ENCODE results near the gene PSAP. TPM values are rescaled to one million over a fixed set of nuclear protein-coding genes. Genes with fewer than 3 reads are reported as not detected.

PSAP gene
- total RNA-seq, 2 experiments from 2014 or later, result 111 to 118 TPM

GRCh38 chr10:71847418-71847817, 3.6 kb downstream of the PSAP start:
- Mint-ChIP-seq H3K27ac (no peak overlapping the region), H3K27me3 (no peaks in the 10 kb centered on the region), H3K36me3 (peaks cover 7% of the 10 kb centered on the region), H3K4me1 (peaks cover 47% of the 10 kb centered on the region), H3K4me3 (no peak overlapping the region), H3K9me3 (ENCODE audit: low read depth) (no peaks in the 10 kb centered on the region)
- CTCF ChIA-PET, result no interaction called here
- no peak for DNase-seq
- no peak for ATAC-seq

DNA sequence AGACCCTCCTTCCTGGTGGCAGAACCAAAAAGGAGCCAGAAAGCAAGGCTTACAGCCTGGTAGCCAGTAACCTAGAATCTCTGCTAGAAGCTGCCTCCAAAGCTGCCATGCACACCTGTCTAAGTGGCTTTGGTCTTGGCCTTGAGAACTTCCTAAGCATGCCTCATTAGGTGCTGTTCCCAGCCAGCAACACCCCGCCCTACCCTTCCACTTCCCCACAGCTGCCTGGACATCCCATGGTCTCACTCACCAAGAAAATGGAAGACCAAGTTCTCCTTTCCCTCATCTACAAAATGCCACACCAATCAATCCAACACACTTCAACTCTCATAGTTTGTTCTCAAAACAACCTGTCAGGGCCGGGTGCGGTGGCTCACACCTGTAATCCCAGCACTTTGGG, 4.2 kb downstream of the PSAP start:
- H3K27ac Mint-ChIP-seq, result no peak overlapping the region
- DNase-seq, result no peak
- CTCF ChIA-PET, result no interaction called here
- no peaks in the 10 kb centered on the region for H3K27me3 Mint-ChIP-seq
- H3K9me3 Mint-ChIP-seq (ENCODE audit: low read depth), result no peaks in the 10 kb centered on the region
- peaks cover 47% of the 10 kb centered on the region for H3K4me1 Mint-ChIP-seq
- no peak for ATAC-seq
- H3K4me3 Mint-ChIP-seq, result no peak overlapping the region
- H3K36me3 Mint-ChIP-seq, result peaks cover 7% of the 10 kb centered on the region

DNA sequence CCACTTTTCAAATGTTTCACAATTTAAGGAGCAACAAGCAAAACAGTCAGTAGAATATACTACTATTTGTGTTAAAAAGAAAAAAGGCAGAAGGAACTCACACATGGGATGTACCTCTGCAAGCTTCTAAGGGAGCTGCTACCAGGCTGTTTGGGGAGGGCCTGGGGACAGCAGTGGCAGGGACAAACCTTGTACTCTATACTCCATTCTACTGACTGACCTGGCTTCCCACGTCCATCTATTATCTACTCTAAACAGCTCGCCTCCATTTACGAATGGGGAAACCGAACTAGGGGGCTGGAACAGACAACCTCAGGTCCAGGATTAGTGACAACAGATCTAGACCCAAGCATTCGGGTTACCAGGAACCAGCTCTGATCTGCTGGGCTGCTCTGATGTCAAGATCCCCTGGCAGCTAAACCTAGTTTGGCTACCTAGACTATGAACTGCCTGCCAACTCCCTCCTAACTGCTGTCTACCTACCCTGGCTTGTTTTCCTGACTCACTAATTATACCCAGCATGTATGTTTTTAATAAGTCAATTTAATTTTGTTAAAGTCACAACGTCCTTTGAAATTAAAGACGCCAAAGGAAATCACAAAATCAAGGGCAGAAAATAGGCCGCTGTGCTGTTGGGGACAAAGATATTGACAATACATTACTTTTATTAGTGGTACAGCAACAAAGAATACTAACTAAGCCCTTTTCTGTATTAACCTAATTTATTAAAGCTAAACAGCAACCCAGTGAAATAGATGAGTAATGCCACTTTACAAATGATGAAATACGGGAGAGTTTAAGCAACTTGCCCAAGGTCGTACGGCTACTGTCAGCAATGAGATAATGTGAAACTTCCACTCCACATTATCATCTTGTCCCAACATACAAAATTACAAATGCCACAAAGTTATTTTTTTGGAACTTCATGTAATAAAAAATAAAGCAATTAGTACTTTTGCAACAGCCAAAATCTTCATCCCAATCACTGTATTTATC, 5.3 kb downstream of the PSAP start:
- CTCF ChIA-PET, result interaction anchor here (3.1 kb wide), 1 partner anchor 50 kb away, joined by 14 read pairs; no protein-coding TSS in a partner anchor
- Mint-ChIP-seq H3K4me1 (peaks cover 40% of the 10 kb centered on the region), H3K36me3 (peaks cover 5% of the 10 kb centered on the region), H3K9me3 (ENCODE audit: low read depth) (no peaks in the 10 kb centered on the region), H3K4me3 (no peak overlapping the region), H3K27ac (no peak overlapping the region), H3K27me3 (no peaks in the 10 kb centered on the region)
- no peak for ATAC-seq
- DNase-seq, result no peak

DNA sequence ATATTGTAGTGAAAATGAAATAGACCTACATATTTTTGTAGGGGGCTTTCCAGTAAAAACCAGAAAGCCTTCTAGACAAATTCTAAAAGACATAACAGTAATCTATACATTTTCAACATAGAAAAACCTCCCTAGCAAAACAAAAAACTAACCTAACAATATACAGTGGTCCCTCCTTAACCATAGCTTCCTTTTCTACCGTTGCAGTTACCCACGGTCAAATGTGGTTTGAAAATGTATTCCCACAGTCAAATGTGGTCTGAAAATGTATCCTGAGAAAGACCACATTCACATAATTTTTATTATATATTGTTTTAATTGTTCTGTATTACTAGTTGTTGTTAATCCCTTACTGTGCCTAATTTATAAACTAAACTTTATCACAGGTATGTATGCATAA, 6.4 kb downstream of the PSAP start:
- CTCF ChIA-PET, result interaction anchor here (1.0 to 3.1 kb wide), 2 partner anchors 14 to 51 kb away, joined by 3 to 14 read pairs; no protein-coding TSS in a partner anchor
- Mint-ChIP-seq H3K4me1 (peaks cover 32% of the 10 kb centered on the region), H3K27ac (no peak overlapping the region), H3K27me3 (no peaks in the 10 kb centered on the region), H3K9me3 (ENCODE audit: low read depth) (no peaks in the 10 kb centered on the region), H3K36me3 (peaks cover 5% of the 10 kb centered on the region), H3K4me3 (no peak overlapping the region)
- no peak for DNase-seq
- ATAC-seq, result no peak

DNA sequence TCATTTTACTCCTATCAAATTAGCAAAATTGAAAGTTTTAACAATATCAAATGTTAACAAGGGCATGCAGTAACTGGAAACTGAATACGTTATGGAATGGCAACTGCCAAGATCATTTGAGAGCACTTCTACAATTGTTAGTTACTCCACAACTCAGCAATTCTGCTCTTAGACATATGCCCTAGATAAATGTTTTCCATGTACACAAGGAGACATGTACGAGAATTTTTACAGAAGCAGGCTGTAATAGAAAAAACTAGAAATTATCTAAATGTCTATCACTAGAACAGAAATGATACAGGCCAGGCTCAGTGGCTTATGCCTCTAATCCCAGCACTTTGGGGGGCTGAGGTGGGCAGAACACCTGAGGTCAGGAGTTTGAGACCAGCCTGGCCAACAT, 7.0 kb downstream of the PSAP start:
- H3K4me1 Mint-ChIP-seq, result peaks cover 28% of the 10 kb centered on the region
- CTCF ChIA-PET, result interaction anchor here (1.0 to 3.1 kb wide), 2 partner anchors 13 to 52 kb away, joined by 3 to 14 read pairs; no protein-coding TSS in a partner anchor
- DNase-seq, result no peak

GRCh38 chr10:71842856-71843686, 8.0 kb downstream of the PSAP start:
- Mint-ChIP-seq H3K36me3 (peaks cover 5% of the 10 kb centered on the region), H3K27me3 (no peaks in the 10 kb centered on the region), H3K27ac (no peak overlapping the region), H3K4me1 (peaks cover 27% of the 10 kb centered on the region), H3K9me3 (ENCODE audit: low read depth) (no peaks in the 10 kb centered on the region), H3K4me3 (no peak overlapping the region)
- no peak for DNase-seq
- CTCF ChIA-PET, result interaction anchor here (0.5 to 3.1 kb wide), 4 partner anchors 7 to 205 kb away, joined by 3 to 14 read pairs (median 4); partner anchors contain the start of gene PSAP
- ATAC-seq, result no peak

More for the DNA sequence above, 7.0 kb downstream of the PSAP start:
- no peak for ATAC-seq
- Mint-ChIP-seq H3K36me3 (peaks cover 5% of the 10 kb centered on the region), H3K27ac (no peak overlapping the region), H3K27me3 (no peaks in the 10 kb centered on the region), H3K4me3 (no peak overlapping the region), H3K9me3 (ENCODE audit: low read depth) (no peaks in the 10 kb centered on the region)

- Mint-ChIP-seq H3K4me1 (peaks cover 28% of the 10 kb centered on the region), H3K36me3 (peaks cover 5% of the 10 kb centered on the region), H3K9me3 (ENCODE audit: low read depth) (no peaks in the 10 kb centered on the region), H3K4me3 (no peak overlapping the region), H3K27me3 (no peaks in the 10 kb centered on the region), H3K27ac (no peak overlapping the region)
- CTCF ChIA-PET, result interaction anchor here (0.5 to 2.0 kb wide), 3 partner anchors 8 to 206 kb away, joined by 3 to 5 read pairs (median 3); partner anchors contain the start of gene PSAP
- ATAC-seq (no peak), DNase-seq (no peak)
These were observed 8.6 kb downstream of the PSAP start for GRCh38 chr10:71842422-71842821.

- H3K36me3 Mint-ChIP-seq, result peaks cover 5% of the 10 kb centered on the region
- no peak overlapping the region for H3K27ac Mint-ChIP-seq
- no peaks in the 10 kb centered on the region for H3K9me3 Mint-ChIP-seq (ENCODE audit: low read depth)
- DNase-seq (no peak), ATAC-seq (no peak)
- CTCF ChIA-PET, result interaction anchor here (1.1 to 1.7 kb wide), 2 partner anchors 9 to 67 kb away, joined by 4 to 5 read pairs; partner anchors contain the start of genes PSAP and VSIR
- peaks cover 36% of the 10 kb centered on the region for H3K4me1 Mint-ChIP-seq
- H3K27me3 Mint-ChIP-seq, result no peaks in the 10 kb centered on the region
- H3K4me3 Mint-ChIP-seq, result no peak overlapping the region
These were observed 10.1 kb downstream of the PSAP start for GRCh38 chr10:71840958-71841335.

DNA sequence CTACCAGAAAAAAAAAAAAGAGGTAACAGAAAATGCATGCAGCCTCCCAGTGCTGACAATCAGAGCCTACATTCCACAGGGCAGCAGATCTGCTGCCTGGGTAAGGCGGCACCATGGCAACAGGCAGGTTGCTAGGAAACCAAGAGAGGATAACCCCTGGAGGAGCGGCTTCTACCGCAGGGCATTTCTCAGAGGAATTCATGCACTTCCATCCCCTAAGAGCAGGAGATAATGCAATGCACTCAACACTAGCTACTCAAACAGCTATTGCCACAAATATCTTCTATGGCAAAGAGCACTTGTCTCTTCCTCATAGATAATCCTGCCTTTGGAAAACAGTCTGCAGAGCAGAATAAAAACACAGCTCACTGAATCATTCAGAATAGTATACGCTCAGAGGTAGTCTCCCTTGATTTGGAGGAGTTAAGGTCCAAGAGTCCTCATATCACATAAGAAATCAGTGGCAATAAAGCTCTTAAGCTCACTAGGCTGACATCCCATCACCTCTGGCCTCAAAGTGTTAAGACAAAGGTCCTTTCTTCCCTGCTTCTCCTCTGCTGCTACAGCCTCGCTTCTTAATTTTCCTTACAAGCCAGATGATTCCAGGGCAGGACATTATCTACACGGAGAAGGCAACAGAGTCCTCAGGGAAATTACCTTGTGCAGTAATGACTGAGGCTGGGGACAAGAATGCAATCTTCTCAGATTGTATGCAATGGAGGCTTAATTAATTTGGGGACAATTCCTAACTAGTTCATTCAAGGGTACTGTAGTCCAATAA, 10.7 kb downstream of the PSAP start:
- CTCF ChIA-PET, result interaction anchor here (1.1 to 2.5 kb wide), 3 partner anchors 10 to 66 kb away, joined by 4 to 14 read pairs (median 5); partner anchors contain the start of genes PSAP and VSIR
- H3K27ac Mint-ChIP-seq, result no peak overlapping the region
- no peak for ATAC-seq

GRCh38 chr10:71838264-71839211, 12.5 kb downstream of the PSAP start:
- Mint-ChIP-seq H3K27me3 (no peaks in the 10 kb centered on the region), H3K27ac (no peak overlapping the region), H3K9me3 (ENCODE audit: low read depth) (no peaks in the 10 kb centered on the region), H3K36me3 (no peaks in the 10 kb centered on the region), H3K4me3 (no peak overlapping the region), H3K4me1 (peaks cover 22% of the 10 kb centered on the region)
- ATAC-seq (no peak), DNase-seq (no peak)
- CTCF ChIA-PET, result interaction anchor here (0.8 to 2.5 kb wide), 5 partner anchors 58 to 380 kb away, joined by 3 to 14 read pairs (median 4); partner anchors contain the start of gene VSIR

More for the DNA sequence above, 10.7 kb downstream of the PSAP start:
- Mint-ChIP-seq H3K27me3 (no peaks in the 10 kb centered on the region), H3K9me3 (ENCODE audit: low read depth) (no peaks in the 10 kb centered on the region), H3K36me3 (peaks cover 5% of the 10 kb centered on the region), H3K4me1 (peaks cover 36% of the 10 kb centered on the region), H3K4me3 (no peak overlapping the region)
- DNase-seq, result no peak

DNA sequence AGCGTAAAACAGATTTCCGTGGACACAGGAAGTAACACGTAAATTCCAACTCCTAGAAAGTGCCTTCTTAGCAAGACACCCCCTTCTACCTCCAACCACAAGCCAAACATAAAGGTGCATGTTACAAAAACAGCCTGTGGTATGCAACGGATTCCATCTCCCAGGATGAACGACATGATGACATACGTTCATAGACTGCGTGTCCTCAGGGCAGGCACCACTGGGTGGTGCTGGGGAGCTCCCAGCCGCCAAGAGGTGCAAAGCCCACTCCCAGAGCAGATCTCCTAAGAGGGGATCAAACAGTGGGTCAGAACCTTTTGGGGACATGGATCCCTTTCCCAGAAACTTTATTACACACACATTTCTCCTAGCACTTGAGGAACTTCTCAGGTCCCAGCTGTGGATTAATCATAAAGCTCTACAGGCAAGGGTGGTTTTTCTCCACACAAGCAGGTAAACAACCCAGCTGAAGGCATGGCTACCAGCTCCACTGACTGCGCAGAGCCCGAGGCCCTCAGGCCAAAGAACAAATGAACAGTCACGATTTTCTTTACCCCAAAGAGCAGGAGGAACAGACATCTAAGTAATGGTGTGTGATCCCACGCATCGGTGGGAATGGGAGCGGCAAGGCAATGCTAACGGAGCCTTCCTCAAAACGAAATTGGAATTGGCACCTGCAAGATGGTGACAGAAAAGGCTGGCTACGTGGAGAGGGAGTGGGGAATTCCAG, 13.8 kb downstream of the PSAP start:
- CTCF ChIA-PET, result interaction anchor here (0.7 to 1.1 kb wide), 3 partner anchors 15 to 59 kb away, joined by 3 to 4 read pairs (median 3); no protein-coding TSS in a partner anchor
- no peak for ATAC-seq
- no peaks in the 10 kb centered on the region for H3K36me3 Mint-ChIP-seq
- no peaks in the 10 kb centered on the region for H3K27me3 Mint-ChIP-seq
- no peaks in the 10 kb centered on the region for H3K9me3 Mint-ChIP-seq (ENCODE audit: low read depth)
- no peak for DNase-seq
- H3K4me3 Mint-ChIP-seq, result no peak overlapping the region
- peaks cover 26% of the 10 kb centered on the region for H3K4me1 Mint-ChIP-seq
- H3K27ac Mint-ChIP-seq, result no peak overlapping the region
